Lower leg skin (tissue), 3 donors: ENCODE measurements around the gene LGALS8.

Experiments used
- CTCF ChIP-seq, 3 donors: fragments of 450-650 bp; IDR thresholded peaks; one replicate each; pipeline ENCODE4 v1.5.1; 2016; ENCODE audit warnings: antibody characterized with exemption in 3 of 3, mild to moderate bottlenecking in 3 of 3, moderate library complexity in 2 of 3
- POLR2A ChIP-seq, 2 donors: fragments of 450-650 bp; IDR thresholded peaks; one replicate each; pipeline ENCODE4 v1.6.1; 2016 to 2017; ENCODE audit warnings: antibody characterized with exemption in 2 of 2, mild to moderate bottlenecking in 1 of 2, moderate library complexity in 1 of 2

GRCh38 chr1:236560213-236560771 lies 36.5 kb downstream of the LGALS8 start:
- TF ChIP-seq CTCF (IDR thresholded peaks at IDR 0.05) = no peak
- no peak for TF ChIP-seq POLR2A (IDR thresholded peaks at IDR 0.05)
